Mesothelial cell of epicardium (in vitro differentiated cells): ENCODE data around the gene PRADC1. TPM values are rescaled to one million over a fixed set of nuclear protein-coding genes. Genes with fewer than 3 reads are reported as not detected.

Experiments
- DNase-seq, 2 experiments: peaks; one replicate each; pipeline ENCODE4 v3.0.0; 2021; ENCODE audit warnings: low spot score in 2 of 2; ENCODE audit not compliant: unreplicated experiment in 2 of 2
- H3K27ac Mint-ChIP-seq: 2 replicates; pipeline ENCODE4 v1.8.0; 2021; ENCODE audit warnings: mixed read lengths
- H3K27me3 Mint-ChIP-seq: 2 replicates; pipeline ENCODE4 v1.8.0; 2021; ENCODE audit warnings: low read depth, mixed read lengths
- H3K36me3 Mint-ChIP-seq: 2 replicates; pipeline ENCODE4 v1.8.0; 2021; ENCODE audit warnings: mixed read lengths
- H3K4me1 Mint-ChIP-seq: 2 replicates; pipeline ENCODE4 v1.8.0; 2021; ENCODE audit warnings: mixed read lengths
- H3K4me3 Mint-ChIP-seq: 2 replicates; pipeline ENCODE4 v1.8.0; 2021; ENCODE audit warnings: mild to moderate bottlenecking, moderate library complexity, mixed read lengths
- H3K9me3 Mint-ChIP-seq: 2 replicates; pipeline ENCODE4 v1.8.0; 2021; ENCODE audit warnings: mixed read lengths
- total RNA-seq: library from RNA; stranded (reverse); gene quantifications from 3 replicates; pipeline ENCODE4 v1.2.1, GENCODE V29; 2021
- TF ChIP-seq, protein P1 (sequence below): fragments of 200-600 bp; sonication (generic); IDR thresholded peaks from one replicate; pipeline ENCODE4 v1.5.0; 2021; ENCODE audit warnings: antibody characterized with exemption; ENCODE audit not compliant: unreplicated experiment

Gene PRADC1
- total RNA-seq, 1 donor from 2014 or later = 5.9 TPM

DNA sequence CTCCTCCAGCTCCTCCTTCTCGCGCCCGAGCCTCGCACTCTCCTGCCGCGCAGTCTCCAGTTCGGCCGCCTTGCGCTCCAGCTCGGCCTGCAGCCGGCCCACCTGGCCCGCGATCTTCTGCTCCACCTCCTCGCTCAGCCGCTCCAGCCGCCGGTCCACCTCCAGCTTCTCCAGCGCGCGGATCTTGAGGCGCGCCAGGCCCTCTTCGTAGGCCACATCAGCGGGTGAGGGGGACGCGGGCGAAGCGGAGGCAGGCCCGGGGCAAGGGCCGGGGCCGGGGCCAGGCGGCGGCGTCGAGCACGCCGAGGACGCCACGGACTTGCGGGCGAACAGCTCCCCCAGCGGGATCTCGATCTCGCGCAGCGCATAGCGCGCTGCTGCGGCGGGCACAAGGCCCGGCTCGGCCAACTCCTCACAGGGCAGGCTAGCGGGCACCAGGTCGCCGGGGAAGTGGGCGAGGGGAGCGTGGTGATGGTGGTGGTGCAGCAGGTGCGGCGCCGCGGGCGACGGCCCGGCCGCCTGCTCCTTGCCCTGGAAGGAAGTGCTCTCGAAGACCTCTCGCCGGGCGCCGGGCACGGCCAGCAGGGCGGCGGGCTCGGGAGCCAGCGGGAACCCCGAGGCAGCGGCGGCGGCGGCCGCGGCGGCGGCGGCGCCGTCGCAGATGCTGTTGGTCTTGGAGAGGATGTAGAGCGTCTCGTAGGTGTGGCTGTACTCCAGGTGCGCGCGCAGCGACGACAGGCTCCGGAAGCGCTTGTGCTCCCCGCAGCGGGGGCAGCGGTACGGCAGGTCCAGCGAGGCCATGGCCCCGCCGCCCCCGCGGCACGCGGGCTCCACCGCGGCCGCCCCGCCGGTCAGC, 36.0 kb upstream of the PRADC1 start:
- peaks cover 10% of the 10 kb centered on the region for H3K4me1 Mint-ChIP-seq
- TF ChIP-seq, protein P1, sequence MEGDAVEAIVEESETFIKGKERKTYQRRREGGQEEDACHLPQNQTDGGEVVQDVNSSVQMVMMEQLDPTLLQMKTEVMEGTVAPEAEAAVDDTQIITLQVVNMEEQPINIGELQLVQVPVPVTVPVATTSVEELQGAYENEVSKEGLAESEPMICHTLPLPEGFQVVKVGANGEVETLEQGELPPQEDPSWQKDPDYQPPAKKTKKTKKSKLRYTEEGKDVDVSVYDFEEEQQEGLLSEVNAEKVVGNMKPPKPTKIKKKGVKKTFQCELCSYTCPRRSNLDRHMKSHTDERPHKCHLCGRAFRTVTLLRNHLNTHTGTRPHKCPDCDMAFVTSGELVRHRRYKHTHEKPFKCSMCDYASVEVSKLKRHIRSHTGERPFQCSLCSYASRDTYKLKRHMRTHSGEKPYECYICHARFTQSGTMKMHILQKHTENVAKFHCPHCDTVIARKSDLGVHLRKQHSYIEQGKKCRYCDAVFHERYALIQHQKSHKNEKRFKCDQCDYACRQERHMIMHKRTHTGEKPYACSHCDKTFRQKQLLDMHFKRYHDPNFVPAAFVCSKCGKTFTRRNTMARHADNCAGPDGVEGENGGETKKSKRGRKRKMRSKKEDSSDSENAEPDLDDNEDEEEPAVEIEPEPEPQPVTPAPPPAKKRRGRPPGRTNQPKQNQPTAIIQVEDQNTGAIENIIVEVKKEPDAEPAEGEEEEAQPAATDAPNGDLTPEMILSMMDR = no peak
- DNase-seq = peak in 1 of 2 experiments; percentile 56
- peaks cover 73% of the 10 kb centered on the region for H3K27me3 Mint-ChIP-seq
- no peaks in the 10 kb centered on the region for H3K36me3 Mint-ChIP-seq
- peak overlapping the region; percentile 37 for H3K4me3 Mint-ChIP-seq
- no peaks in the 10 kb centered on the region for H3K9me3 Mint-ChIP-seq
- no peak overlapping the region for H3K27ac Mint-ChIP-seq

DNA sequence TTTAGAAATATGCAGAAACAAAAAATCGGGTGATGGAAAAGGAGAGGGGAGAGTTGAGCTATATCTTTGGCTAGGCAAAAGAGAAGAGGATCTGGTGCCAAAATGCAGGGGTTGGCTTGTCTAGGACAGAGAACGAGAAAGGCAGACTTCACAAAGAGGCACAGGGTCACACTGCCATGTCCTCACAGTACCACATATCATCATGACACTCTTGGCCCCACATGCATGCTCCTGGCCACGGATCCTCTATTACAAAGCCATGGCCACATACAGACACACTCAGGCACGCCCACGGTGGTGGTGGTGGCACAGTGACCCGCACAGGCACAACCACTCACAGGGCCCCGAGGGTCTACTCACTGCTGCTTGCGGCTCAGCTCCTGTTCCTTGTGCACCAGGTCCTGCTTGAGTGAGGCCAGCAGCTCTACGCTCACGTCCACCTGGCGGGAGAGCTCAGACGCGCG, 35.4 kb upstream of the PRADC1 start:
- Mint-ChIP-seq H3K9me3 (no peaks in the 10 kb centered on the region), H3K4me3 (peak overlapping the region; percentile 37), H3K27me3 (peaks cover 68% of the 10 kb centered on the region), H3K4me1 (peaks cover 10% of the 10 kb centered on the region), H3K36me3 (no peaks in the 10 kb centered on the region), H3K27ac (no peak overlapping the region)
- DNase-seq = no peak
- TF ChIP-seq, protein P1 = no peak

DNA sequence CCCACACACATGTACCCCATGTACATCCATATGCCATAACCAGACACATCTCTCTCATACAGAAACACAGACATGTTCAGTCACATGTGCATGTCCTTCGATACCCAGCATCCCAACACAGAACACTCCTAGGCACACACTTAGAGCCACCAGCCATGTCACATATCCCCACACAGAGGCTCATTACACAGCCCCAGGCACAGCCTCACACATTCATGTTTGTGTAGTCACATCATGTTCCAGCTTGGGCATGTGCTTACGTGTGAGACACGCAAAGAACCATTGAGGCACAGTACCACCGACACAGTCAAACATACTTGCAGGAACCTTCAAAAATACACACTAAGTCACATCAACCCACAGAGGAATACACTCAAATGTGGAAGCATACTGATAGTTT, 34.0 kb upstream of the PRADC1 start:
- Mint-ChIP-seq H3K4me1 (peaks cover 10% of the 10 kb centered on the region), H3K36me3 (no peaks in the 10 kb centered on the region), H3K4me3 (no peak overlapping the region), H3K9me3 (no peaks in the 10 kb centered on the region), H3K27me3 (peaks cover 57% of the 10 kb centered on the region), H3K27ac (no peak overlapping the region)
- no peak for DNase-seq
- TF ChIP-seq, protein P1 = no peak

DNA sequence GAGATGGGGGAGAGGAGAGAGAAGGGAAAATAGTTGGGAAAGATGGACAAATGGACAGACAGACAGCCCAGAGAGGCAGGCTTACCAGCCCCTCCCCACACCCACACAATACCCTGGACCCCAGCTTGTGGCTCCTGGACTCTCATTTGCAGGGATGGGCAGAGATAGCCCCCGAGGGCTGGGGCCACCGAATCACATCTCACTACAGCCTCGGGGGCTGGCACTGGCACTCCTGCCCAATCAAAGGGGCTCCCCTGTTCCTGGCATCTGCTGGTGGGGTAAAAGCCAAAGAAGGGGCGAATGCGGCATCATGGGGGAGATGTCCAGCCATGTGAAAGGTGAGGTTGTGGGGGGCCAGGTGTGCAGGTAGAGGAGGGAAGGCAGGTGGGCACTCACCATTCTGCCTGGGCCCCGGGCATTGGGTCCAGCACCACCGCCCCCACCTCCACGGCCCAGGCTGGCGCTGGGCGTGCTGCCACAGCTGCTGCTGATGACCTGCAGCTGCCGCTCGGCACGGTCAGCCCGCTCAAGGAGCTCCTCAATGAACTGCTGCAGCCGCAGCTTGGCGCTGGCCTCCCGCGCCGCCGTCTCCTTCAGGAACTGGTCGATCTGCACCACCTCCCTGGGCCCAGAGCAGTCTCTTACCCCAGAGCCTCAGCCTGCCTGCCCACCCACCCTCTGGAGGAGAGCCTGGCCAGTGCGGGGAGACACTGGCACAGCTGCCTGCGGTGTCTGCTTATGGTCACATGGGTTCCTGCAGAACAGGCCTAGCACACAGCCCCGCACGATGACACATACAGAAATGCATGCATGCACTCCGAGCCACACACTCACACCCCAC, 33.2 kb upstream of the PRADC1 start:
- no peak overlapping the region for H3K27ac Mint-ChIP-seq
- peaks cover 50% of the 10 kb centered on the region for H3K27me3 Mint-ChIP-seq
- H3K4me1 Mint-ChIP-seq = peaks cover 10% of the 10 kb centered on the region
- DNase-seq = no peak
- TF ChIP-seq, protein P1 = no peak
- H3K36me3 Mint-ChIP-seq = no peaks in the 10 kb centered on the region
- H3K4me3 Mint-ChIP-seq = no peak overlapping the region
- no peaks in the 10 kb centered on the region for H3K9me3 Mint-ChIP-seq

DNA sequence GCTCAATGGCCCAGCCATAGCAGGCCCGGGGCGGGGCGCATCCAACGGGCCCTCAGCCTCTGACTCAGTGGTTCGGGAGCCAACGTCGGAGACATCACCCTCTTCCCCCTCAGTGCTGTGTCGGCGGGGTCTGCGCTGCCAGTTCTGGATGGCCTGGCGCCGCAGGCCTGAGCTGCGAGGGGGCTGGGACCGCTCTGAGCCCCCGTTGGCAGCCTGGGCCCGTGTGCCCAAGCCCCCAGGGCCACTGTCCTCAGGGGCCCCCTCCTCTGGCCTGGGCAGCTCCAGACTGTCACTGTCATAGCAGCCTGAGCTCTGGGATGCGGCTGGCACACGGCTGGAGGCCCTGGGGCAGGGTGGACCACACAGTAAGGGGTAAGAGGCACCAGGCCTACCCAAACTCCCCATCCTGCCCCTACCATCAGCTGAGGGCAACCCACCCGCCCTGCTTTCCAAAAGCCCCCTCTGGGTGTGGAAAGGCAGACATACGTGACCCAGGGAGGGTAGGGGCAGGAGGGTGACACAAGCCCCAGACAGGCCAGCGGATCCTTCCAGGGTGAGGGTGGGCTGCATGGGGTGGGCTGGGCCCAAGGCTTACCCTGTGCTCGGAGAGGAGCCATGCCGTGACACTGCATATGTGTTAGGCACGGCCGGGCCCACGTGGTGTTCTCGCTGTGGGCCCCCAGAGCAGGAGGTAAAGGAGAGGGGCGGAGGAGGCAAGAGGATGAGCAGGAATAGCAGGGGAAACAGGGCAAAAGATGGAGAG, 32.4 kb upstream of the PRADC1 start:
- H3K27me3 Mint-ChIP-seq = peaks cover 43% of the 10 kb centered on the region
- TF ChIP-seq, protein P1 = no peak
- no peak overlapping the region for H3K4me3 Mint-ChIP-seq
- H3K4me1 Mint-ChIP-seq = peaks cover 10% of the 10 kb centered on the region
- DNase-seq = no peak
- H3K36me3 Mint-ChIP-seq = no peaks in the 10 kb centered on the region
- no peaks in the 10 kb centered on the region for H3K9me3 Mint-ChIP-seq
- no peak overlapping the region for H3K27ac Mint-ChIP-seq
